Measurements from ENCODE around the gene MDGA2. TPM values are rescaled to one million over a fixed set of nuclear protein-coding genes. Genes with fewer than 3 reads are reported as not detected.

The MDGA2 gene
- total RNA-seq, 2 donors from 2014 or later: not detected

DNA sequence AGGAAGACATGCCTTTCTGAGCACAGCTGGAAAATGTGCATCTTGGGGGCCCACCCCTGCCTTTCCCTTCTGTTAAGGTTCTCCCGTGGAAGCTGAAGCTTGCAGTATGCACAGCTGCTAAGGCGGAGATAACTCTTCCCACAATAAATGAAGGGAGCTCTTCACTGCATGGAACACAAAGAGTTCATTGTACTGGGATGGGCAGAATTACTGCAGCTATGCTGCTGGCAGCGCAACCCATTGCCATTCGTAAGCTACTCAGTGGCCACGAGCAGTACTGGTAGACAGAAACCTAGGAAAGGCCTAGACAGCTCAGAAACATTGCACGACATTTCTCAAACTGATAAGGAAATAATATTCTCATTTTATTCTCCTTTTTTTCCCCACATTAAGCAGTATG, 310.2 kb downstream of the MDGA2 start:
- no peak for DNase-seq
- Histone ChIP-seq H3K9ac (ENCODE audit: low read depth in 2 of 2, low read length in 2 of 2) (no peak overlapping the region), H3K27me3 (no peaks in the 10 kb centered on the region), H3K36me3 (no peaks in the 10 kb centered on the region), H3K9me3 (no peaks in the 10 kb centered on the region), H3K27ac (no peak overlapping the region), H3K4me3 (no peak overlapping the region), H3K4me1 (no peaks in the 10 kb centered on the region)
- TF ChIP-seq, protein P1, sequence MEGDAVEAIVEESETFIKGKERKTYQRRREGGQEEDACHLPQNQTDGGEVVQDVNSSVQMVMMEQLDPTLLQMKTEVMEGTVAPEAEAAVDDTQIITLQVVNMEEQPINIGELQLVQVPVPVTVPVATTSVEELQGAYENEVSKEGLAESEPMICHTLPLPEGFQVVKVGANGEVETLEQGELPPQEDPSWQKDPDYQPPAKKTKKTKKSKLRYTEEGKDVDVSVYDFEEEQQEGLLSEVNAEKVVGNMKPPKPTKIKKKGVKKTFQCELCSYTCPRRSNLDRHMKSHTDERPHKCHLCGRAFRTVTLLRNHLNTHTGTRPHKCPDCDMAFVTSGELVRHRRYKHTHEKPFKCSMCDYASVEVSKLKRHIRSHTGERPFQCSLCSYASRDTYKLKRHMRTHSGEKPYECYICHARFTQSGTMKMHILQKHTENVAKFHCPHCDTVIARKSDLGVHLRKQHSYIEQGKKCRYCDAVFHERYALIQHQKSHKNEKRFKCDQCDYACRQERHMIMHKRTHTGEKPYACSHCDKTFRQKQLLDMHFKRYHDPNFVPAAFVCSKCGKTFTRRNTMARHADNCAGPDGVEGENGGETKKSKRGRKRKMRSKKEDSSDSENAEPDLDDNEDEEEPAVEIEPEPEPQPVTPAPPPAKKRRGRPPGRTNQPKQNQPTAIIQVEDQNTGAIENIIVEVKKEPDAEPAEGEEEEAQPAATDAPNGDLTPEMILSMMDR (IDR thresholded peaks at IDR 0.05): no peak
- intact Hi-C loops (cut with DNase I): no loop called here

DNA sequence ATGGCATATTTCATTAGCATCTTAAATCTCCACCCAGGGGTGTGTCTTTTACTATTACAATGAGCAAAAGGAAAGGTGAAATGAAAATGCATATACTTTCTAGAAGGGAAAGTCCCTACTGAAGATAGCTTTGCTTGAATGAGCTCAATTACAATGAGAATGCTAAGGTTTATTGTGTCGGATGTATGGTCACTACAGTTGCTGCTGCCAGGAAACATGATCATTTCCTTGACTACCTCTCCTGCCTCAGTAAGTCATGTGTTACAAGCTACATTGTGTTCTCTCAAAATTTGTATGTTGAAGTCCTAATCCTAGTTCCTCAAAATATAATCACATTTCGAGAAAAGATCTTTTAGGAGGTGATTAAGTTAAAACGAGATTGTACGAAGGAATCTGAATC, 322.2 kb downstream of the MDGA2 start:
- Histone ChIP-seq H3K27me3 (no peaks in the 10 kb centered on the region), H3K4me1 (no peaks in the 10 kb centered on the region), H3K27ac (no peak overlapping the region), H3K4me3 (no peak overlapping the region), H3K9me3 (no peaks in the 10 kb centered on the region), H3K9ac (ENCODE audit: low read depth in 2 of 2, low read length in 2 of 2) (no peak overlapping the region), H3K36me3 (no peaks in the 10 kb centered on the region)
- TF ChIP-seq, protein P1 (IDR thresholded peaks at IDR 0.05): no peak
- intact Hi-C loops (cut with DNase I): no loop called here
- no peak for DNase-seq

DNA sequence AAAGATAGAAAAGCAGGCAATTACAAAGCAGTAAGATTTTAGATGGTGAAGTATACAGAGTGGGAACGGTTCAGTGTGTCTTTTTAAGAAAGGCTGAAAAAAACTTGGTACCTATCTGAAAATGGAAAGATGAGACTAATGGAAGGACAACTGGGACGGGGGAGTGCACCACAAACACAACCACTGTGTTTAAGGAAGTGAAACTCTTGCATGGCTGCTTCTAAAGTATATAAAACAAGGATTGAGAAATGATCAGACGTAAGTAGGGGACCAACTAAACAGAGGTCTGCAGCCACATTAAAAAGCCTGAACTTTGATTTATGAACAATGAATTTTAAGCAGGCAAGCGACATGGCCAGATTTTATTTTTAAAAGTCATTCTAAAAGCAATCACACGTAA, 328.6 kb downstream of the MDGA2 start:
- TF ChIP-seq, protein P1 (IDR thresholded peaks at IDR 0.05): no peak
- H3K27ac ChIP-seq: no peak overlapping the region
- no peak for DNase-seq
- H3K9me3 ChIP-seq: no peaks in the 10 kb centered on the region
- no peak overlapping the region for H3K4me3 ChIP-seq
- no peaks in the 10 kb centered on the region for H3K36me3 ChIP-seq
- H3K4me1 ChIP-seq: no peaks in the 10 kb centered on the region
- H3K9ac ChIP-seq (ENCODE audit: low read depth in 2 of 2, low read length in 2 of 2): no peak overlapping the region
- H3K27me3 ChIP-seq: no peaks in the 10 kb centered on the region
- intact Hi-C loops (cut with DNase I): no loop called here

DNA sequence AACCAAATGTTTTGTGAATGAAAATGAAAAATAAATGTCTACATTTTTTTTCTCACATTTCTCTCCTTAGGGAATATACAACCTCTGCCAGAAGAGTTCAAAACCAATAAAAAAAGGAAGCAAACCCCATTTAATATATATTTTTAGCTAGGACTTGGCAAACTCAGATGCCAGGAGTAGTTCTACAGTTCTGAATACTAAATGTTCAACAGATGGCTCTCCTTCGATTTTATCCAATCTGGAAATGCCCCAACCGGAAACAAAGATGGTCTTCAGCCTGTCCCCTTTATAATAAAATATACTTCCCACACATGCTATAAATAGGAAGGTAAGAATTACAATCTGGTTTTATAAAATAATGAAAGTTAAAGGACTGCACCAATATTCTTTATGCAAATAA, 330.4 kb downstream of the MDGA2 start:
- TF ChIP-seq, protein P1 (IDR thresholded peaks at IDR 0.05): no peak
- intact Hi-C loops (cut with DNase I): no loop called here

DNA sequence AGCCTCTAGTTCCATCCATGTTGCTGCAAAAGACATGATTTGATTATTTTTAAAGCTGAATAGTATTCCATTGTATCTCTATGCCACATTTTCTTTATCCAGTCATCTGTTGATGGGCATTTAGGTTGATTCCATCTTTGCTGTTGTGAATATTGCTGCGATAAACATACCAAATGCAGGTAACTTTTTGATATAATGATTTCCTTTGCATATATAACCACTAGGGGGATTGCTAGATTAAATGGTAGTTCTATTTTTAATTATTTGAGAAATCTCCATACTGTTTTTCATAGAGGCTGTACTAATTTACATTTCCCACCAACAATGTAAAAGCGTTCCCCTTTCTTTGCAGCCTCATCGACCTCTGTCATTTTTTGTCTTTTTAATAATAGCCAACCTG, 342.5 kb downstream of the MDGA2 start:
- intact Hi-C loops (cut with DNase I): no loop called here
- TF ChIP-seq, protein P1 (IDR thresholded peaks at IDR 0.05): no peak
- H3K9ac ChIP-seq (ENCODE audit: low read depth in 2 of 2, low read length in 2 of 2): no peak overlapping the region
- no peaks in the 10 kb centered on the region for H3K27me3 ChIP-seq
- no peaks in the 10 kb centered on the region for H3K4me1 ChIP-seq
- no peak for DNase-seq
- H3K4me3 ChIP-seq: no peak overlapping the region
- H3K9me3 ChIP-seq: no peaks in the 10 kb centered on the region
- H3K36me3 ChIP-seq: no peaks in the 10 kb centered on the region
- no peak overlapping the region for H3K27ac ChIP-seq

More for the DNA sequence above, 330.4 kb downstream of the MDGA2 start:
- Histone ChIP-seq H3K4me1 (no peaks in the 10 kb centered on the region), H3K36me3 (no peaks in the 10 kb centered on the region), H3K4me3 (no peak overlapping the region), H3K9ac (ENCODE audit: low read depth in 2 of 2, low read length in 2 of 2) (no peak overlapping the region), H3K9me3 (no peaks in the 10 kb centered on the region), H3K27ac (no peak overlapping the region), H3K27me3 (no peaks in the 10 kb centered on the region)
- no peak for DNase-seq

DNA sequence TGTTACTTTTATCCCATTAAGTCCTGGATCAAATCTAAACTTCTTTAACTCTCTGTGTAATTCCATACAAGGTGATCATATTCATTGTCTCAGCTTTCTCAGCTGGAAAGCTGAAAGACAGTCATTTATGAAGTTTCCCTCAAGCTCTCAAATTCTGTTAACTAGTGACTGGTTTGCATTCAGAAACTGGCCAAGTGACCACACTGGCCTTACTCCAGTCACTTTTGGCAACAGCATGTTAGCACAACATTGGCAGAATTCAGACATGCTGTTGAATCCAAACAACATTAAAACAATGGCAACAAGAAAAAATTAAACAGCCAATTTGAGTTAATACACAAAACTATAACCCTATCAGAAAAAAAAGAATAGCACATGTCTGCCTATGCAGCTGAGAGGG, 343.3 kb downstream of the MDGA2 start:
- no peak overlapping the region for H3K4me3 ChIP-seq
- TF ChIP-seq, protein P1 (IDR thresholded peaks at IDR 0.05): no peak
- H3K36me3 ChIP-seq: no peaks in the 10 kb centered on the region
- no peak overlapping the region for H3K27ac ChIP-seq
- H3K27me3 ChIP-seq: no peaks in the 10 kb centered on the region
- no peaks in the 10 kb centered on the region for H3K4me1 ChIP-seq
- intact Hi-C loops (cut with DNase I): no loop called here
- H3K9ac ChIP-seq (ENCODE audit: low read depth in 2 of 2, low read length in 2 of 2): no peak overlapping the region
- DNase-seq: no peak
- H3K9me3 ChIP-seq: no peaks in the 10 kb centered on the region
